Mononuclear cell (primary cell): ENCODE data around the gene MYCBPAP. TPM values are rescaled to one million over a fixed set of nuclear protein-coding genes. Genes with fewer than 3 reads are reported as not detected.

Experiments
- total RNA-seq: library from RNA; depleted of rRNA; stranded (reverse); fragments of >200 nt; gene quantifications from one replicate; pipeline ENCODE4 v1.2.3, GENCODE V29; 2012

MYCBPAP gene
- total RNA-seq, 1 donor = 0.73 TPM

Other genes starting within 250 kb of the MYCBPAP start
- not detected for gene TMEM92, start 234.0 kb upstream of the MYCBPAP start, total RNA-seq
- gene XYLT2, start 162.3 kb upstream of the MYCBPAP start, total RNA-seq = 6.8 TPM
- 17.1 TPM for gene MRPL27, start 135.3 kb upstream of the MYCBPAP start, total RNA-seq
- gene EME1, start 135.2 kb upstream of the MYCBPAP start, total RNA-seq = 0.52 TPM
- gene LRRC59, start 110.9 kb upstream of the MYCBPAP start, total RNA-seq = 59.2 TPM
- gene ACSF2, start 82.2 kb upstream of the MYCBPAP start, total RNA-seq = 5.6 TPM
- gene CHAD, start 39.6 kb upstream of the MYCBPAP start, total RNA-seq = not detected
- gene RSAD1, start 29.6 kb upstream of the MYCBPAP start, total RNA-seq = 19.5 TPM
- gene EPN3, start 24.3 kb downstream of the MYCBPAP start, total RNA-seq = not detected
- 18.9 TPM for gene SPATA20, start 38.7 kb downstream of the MYCBPAP start, total RNA-seq
- gene CACNA1G, start 52.3 kb downstream of the MYCBPAP start, total RNA-seq = under 0.01 TPM
- 18.1 TPM for gene ABCC3, start 126.4 kb downstream of the MYCBPAP start, total RNA-seq
- 22.5 TPM for gene ANKRD40, start 199.5 kb downstream of the MYCBPAP start, total RNA-seq
- 72.9 TPM for gene LUC7L3, start 211.2 kb downstream of the MYCBPAP start, total RNA-seq